22Rv1 (cell line): ENCODE measurements around the gene ISG20L2.
A peak's percentile ranks its signal among the peaks of the same experiment; 100 is the strongest.

Experiments
- H3K27ac ChIP-seq: fragments of 450-650 bp; 2 replicates; pipeline ENCODE4 v1.5.1; 2017
- ZFX ChIP-seq: fragments of 450-650 bp; IDR thresholded peaks from 2 replicates; pipeline ENCODE4 v1.6.1; 2017; ENCODE audit warnings: antibody characterized with exemption, borderline replicate concordance
- TF ChIP-seq, protein P1 (sequence below): fragments of 450-650 bp; IDR thresholded peaks from 2 replicates; pipeline ENCODE4 v1.5.1; 2017; ENCODE audit warnings: mild to moderate bottlenecking

ISG20L2 gene, protein sequence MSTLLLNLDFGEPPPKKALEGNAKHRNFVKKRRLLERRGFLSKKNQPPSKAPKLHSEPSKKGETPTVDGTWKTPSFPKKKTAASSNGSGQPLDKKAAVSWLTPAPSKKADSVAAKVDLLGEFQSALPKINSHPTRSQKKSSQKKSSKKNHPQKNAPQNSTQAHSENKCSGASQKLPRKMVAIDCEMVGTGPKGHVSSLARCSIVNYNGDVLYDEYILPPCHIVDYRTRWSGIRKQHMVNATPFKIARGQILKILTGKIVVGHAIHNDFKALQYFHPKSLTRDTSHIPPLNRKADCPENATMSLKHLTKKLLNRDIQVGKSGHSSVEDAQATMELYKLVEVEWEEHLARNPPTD

DNA sequence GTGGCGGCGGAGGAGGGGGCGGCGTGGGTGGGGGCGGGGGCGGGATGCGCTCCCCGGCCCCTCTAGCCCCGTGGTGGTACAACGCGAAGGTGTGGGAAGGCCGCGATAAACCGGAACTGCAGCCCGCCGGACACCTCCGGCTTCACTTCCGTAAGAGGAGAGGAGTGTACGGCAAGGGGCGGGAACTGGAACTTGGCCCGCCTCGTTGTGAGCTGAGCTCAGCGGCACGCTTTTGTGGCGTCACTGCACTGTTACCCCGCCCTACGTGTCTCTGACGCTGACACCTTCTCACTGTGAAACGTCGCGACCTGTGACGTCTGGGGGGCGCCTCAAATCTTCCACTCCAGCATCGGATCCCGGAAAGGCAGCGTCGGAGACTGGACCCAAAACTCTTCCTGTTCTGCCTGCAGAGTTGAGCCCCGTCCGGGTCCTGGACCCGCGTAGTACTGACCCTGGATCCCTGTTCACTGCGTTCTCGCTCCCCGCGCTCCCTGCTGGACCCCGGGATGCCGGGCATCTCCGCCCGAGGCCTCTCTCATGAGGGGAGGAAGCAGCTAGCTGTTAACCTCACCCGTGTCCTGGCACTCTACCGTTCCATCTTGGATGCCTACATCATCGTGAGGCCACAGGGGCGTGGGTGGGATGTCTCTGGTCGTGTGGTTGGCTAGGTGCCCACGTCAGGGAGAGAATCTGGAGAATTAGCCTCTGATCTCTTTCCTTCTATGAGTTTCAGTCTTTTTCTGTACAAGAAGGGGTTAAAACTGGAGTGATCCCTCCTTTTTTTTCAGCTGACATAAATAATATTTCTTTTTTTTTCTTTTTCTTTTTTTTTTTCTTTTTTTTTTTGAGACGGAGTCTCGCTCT is at the start of gene ISG20L2:
Gene ISG20L2, minus strand, starts transcription at position 168 of the 864 bp plus-strand sequence. CDS start 1,114 bp downstream, outside the sequence.
- TF ChIP-seq, protein P1, sequence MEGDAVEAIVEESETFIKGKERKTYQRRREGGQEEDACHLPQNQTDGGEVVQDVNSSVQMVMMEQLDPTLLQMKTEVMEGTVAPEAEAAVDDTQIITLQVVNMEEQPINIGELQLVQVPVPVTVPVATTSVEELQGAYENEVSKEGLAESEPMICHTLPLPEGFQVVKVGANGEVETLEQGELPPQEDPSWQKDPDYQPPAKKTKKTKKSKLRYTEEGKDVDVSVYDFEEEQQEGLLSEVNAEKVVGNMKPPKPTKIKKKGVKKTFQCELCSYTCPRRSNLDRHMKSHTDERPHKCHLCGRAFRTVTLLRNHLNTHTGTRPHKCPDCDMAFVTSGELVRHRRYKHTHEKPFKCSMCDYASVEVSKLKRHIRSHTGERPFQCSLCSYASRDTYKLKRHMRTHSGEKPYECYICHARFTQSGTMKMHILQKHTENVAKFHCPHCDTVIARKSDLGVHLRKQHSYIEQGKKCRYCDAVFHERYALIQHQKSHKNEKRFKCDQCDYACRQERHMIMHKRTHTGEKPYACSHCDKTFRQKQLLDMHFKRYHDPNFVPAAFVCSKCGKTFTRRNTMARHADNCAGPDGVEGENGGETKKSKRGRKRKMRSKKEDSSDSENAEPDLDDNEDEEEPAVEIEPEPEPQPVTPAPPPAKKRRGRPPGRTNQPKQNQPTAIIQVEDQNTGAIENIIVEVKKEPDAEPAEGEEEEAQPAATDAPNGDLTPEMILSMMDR: no peak
- TF ChIP-seq ZFX: 0 out of 2 replicates have a peak, but pooled peaks have one; percentile 54
- H3K27ac ChIP-seq: peak within 1 kb of the TSS; percentile 92

DNA sequence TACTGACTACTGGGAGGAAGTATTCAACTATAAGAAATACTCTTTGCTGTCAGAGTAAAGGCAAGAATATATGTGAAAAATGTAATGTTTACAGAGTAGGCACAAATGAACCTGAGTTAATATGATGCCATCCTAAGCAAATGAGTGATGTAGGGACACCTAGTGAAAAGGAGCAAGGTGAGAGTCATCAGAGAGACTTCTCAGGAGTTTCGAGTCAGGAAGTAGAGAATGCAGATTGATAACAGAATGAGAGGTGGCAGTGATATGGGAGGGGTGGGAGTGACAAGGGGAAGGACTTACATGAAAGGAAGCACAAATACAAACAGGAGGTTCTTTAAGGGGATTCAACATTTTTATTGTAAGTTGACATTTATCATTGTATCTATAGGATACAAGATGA is 49.0 kb upstream of the ISG20L2 start:
- peak overlapping the region; percentile 7; the same call in 1 of the 2 replicates for H3K27ac ChIP-seq
- TF ChIP-seq ZFX: no peak
- TF ChIP-seq, protein P1: no peak

DNA sequence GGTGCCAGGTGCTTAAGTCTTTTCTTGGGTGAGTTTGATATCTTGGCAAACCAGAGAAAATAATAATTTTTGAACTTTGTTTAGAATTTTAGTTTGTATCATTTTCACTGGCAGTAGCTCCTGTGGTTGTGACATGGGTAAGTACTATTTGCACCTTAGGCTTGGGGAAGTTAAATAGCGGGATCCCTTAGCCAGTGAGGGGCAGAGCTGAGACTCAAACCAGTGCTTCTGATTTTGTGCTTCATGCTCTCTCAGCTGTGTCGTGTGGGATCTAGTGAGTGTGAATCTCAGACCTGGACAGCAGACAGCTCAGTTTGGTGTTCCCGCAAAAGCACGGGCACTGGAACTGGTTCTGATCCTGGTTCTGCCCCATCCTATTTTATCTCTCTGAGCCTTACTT is 48.4 kb upstream of the ISG20L2 start:
- TF ChIP-seq, protein P1: no peak
- no peak for TF ChIP-seq ZFX
- peak overlapping the region; percentile 7; the same call in 1 of the 2 replicates for H3K27ac ChIP-seq

DNA sequence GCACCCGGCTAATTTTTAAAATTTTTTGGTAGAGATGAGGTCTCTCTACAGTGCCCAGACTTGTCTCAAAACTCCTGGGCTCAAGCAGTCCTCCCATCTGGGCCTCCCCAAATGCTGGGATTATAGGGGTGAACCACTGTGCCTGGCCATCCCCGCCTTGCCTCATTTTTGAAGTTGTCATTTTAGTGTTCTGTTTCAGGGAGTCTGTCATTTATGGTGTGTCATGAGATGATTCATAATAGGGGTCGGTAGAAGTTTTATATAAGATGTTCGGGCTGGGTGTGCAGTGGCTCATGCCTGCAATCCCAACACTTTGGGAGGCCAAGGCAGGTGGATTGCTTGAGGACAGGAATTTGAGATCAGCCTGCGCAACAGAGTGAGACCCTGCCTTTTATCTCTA is 47.2 kb upstream of the ISG20L2 start:
- TF ChIP-seq, protein P1: no peak
- no peak overlapping the region for H3K27ac ChIP-seq

DNA sequence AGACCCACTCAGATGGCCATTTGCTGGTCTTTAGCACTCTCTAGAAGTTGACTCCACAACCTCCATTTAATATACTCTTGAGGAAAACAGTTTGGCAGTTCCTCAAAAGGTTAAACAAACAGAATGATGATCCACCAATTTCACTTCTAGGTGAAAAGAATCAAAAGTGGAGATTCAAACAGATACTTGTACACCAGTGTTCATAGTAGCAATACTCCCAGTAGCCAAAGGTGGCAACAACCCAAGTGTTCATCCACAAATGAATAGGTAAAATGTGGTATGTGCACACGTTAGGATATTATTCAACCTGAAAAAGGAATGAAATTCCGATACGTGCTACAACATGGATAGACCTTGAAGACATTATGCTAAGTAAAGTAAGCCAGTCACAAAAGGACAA is 45.0 kb upstream of the ISG20L2 start:
- no peak for TF ChIP-seq ZFX
- TF ChIP-seq, protein P1: no peak
- no peak overlapping the region for H3K27ac ChIP-seq

DNA sequence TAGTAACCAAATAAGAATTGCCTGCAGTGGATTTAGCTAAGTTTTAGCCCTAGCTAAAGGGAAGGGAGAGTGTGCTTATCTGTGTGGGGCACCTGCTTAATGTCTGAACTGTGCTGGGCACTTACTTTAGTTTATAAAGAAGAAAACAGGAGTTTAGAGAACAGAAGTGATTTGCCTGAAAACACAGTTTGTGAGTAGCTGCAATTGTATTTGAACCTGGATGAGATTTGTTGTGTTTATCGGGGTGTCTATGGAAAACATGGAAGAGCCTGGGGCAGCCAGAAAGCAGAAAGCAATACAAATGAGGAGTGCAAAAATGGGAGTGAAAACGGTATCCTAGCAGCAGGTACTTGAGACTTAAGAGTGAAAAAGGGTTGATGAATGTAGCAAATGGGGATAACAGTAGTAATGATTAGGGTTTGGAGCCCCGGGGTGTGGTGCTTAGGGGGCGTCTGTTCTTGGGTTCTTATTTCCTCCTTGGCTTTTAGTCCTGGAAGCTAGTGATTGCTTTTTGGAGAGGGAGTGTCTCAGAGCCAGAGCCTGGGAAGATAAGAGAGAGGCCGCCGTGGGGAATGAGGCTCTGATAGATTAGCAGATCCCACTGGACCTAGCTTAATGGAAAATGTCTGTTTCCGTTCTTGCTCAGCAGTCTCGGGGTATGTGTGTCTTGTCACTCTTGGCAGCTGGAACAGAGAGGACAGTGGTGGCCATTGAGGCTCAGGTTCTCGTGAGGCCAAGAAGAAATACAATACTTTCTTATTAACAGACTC is 44.3 kb upstream of the ISG20L2 start:
- TF ChIP-seq ZFX: no peak
- TF ChIP-seq, protein P1: no peak
- no peak overlapping the region for H3K27ac ChIP-seq
